ENCODE data around the gene EDIL3.

- no peak for TF ChIP-seq CTCF (IDR thresholded peaks at IDR 0.05)
- TF ChIP-seq POLR2AphosphoS5 (IDR thresholded peaks at IDR 0.05) = no peak
These were observed 193.4 kb downstream of the EDIL3 start for GRCh38 chr5:84191281-84191680.

All from gastroesophageal sphincter (tissue), 3 donors.